GM18511 (cell line): ENCODE results near the gene SMARCD1.
A peak's percentile ranks its signal among the peaks of the same experiment; 100 is the strongest.
"Not testable (repeated sequence)": the region's sequence is repeated elsewhere in the genome, so short reads cannot be mapped to it uniquely, and the experiment has no call there.

ENCODE experiments used
- ATAC-seq: cut with Tn5 transposase; IDR thresholded peaks from one replicate; pipeline ENCODE4 v1.9.1; 2021; ENCODE audit warnings: mild to moderate bottlenecking, moderate library complexity; ENCODE audit not compliant: unreplicated experiment

The SMARCD1 gene

DNA sequence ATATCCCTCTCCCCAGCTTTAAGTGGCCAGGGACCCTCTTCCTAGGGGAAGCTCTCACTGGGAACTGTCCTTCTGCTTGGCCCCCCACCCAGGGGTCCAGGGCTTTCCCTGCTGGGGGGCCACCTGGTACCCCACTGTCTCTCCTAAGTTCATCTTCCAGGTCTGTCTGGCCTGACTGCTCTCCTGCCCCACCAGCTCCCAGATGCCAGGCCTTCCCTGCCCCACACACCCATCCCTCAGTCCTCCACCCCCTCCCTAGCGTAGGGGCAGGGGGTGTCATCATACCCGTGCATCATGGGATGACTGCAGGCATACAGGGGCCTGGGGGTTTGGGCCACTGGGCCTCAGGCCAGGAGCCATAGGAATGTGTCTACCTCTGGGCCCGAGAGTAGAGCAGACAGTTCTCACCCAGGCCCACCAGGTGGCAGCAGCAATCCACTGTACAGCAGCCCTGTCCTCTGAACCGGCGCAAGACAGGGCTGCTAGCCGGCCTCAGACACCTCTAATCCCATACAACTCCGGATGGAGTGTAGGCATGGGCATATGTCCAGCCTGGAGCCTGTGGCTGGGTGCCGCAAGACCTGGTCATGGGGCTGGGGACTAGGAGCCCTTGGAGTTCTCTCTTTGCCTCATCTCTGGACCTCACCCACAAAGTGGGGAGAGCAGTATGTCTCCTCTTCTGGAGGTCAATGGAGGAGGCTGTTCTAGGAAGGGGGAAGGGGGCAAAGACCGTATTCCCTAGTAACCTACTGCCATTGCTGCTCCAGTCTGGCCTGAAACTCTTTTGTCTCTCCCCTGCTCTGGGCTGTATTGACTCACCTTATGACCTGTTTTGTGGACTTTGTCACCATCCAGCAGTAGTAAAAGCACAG is 10.0 kb upstream of the SMARCD1 start:
- peak; percentile 79 for ATAC-seq

DNA sequence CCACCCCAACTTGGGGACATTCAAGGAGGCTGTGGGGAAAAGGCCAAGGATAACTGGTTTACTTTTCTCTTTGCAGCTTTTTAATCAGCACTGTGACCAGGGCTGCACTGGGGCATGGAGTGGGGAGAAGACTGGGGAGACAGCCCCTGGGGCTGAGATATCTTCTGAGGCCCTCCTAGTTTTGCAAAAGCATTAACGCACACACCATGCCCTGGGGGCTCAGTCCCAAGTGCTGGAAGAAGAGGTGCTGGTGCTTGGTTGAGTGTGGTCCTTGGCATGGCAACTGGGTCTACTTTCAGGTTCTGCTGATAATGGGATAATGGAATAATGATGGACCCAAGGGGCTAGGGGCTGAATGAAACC is 9.4 kb upstream of the SMARCD1 start:
- ATAC-seq, result no peak

DNA sequence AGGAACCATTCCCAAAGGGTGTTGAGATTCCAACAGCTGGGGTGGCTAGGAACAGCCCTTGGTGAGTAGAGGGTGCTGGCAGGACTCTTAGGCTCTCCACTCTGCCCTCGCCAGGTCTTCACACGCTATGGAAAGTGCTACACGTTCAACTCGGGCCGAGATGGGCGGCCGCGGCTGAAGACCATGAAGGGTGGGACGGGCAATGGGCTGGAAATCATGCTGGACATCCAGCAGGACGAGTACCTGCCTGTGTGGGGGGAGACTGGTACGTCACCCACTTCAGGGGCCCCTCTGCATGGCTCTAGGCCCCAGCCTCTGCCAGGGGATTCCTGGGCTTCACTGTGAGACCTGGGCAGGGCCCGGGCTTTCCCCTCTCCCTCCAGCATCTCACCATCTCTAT is 8.0 kb upstream of the SMARCD1 start:
- ATAC-seq, result no peak

- no peak for ATAC-seq
Observed at GRCh38 chr12:50078281-50078680, 6.9 kb upstream of the SMARCD1 start.

DNA sequence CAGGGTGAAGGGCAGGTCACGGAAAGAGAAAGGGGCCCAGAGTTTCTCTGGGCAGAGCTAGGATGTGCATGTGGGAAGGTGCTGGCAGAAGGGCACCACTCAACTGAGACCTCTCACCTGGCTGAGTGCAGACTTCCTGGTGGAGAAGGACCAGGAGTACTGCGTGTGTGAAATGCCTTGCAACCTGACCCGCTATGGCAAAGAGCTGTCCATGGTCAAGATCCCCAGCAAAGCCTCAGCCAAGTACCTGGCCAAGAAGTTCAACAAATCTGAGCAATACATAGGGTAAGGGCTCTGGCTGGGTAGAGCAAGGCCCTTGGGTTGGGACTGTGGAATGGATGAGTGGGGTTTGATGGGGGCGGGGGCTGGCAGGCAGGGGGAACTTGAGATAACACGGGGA is 5.4 kb upstream of the SMARCD1 start:
- ATAC-seq, result no peak

DNA sequence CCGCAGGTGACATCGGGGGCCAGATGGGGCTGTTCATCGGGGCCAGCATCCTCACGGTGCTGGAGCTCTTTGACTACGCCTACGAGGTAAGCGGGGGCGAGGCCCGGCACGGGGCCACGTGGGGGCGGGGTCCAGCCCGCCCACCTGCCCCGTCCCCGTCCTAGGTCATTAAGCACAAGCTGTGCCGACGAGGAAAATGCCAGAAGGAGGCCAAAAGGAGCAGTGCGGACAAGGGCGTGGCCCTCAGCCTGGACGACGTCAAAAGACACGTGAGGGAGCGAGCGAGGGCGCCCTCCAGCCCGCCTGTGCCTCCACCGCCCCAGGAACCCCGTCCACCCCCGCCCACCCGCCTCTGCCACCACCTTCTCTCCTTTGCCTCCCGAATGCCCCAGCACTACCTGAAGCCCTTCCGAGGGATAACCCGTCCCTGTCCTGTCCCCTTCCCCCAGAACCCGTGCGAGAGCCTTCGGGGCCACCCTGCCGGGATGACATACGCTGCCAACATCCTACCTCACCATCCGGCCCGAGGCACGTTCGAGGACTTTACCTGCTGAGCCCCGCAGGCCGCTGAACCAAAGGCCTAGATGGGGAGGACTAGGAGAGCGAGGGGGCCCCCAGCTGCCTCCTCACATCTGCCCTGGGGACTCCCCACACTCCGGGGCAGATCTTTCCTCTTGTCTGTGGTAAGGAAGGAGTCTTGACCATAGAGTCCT is 3.9 kb upstream of the SMARCD1 start:
- ATAC-seq, result no peak

DNA sequence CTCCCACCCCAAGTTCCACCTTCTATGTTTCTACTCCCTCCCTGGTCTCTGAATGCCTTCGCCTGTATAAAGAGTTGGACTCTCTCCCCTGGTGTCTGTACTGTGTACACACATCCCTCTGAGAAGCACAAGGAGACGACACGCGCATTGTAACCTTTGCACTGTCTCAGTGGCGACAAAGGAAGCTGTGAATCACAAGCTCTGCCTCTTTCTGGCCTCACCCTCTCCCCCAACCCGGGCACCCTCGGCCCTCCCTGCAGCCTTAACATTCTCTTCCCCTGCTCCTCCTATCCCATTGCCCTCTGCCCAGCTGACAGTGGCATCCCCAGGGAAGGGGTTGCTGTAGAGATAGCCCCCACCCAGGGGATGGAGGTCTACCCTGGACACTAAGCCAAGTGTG is 2.5 kb upstream of the SMARCD1 start:
- ATAC-seq, result no peak

GRCh38 chr12:50083301-50083700 is 1.8 kb upstream of the SMARCD1 start:
- ATAC-seq, result no peak

GRCh38 chr12:50084409-50084774 is 750 bp upstream of the SMARCD1 start:
- not testable (repeated sequence) for ATAC-seq

GRCh38 chr12:50085615-50086072 is 502 bp downstream of the SMARCD1 start:
- ATAC-seq, result peak; percentile 19

DNA sequence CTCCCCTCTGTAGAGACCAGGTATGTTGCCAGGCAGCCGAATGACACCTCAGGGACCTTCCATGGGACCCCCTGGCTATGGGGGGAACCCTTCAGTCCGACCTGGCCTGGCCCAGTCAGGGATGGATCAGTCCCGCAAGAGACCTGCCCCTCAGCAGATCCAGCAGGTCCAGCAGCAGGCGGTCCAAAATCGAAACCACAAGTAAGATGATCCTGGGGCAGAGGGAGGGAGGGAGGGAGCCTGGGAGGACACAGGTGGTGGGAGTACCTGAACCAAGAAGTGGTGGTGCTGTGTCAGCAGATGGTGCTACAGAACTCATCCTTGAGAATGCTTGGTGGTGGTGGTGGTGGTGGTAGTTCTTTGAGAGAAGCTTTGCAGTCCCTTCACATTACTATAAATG is 1.0 kb downstream of the SMARCD1 start:
- no peak for ATAC-seq

- no peak for ATAC-seq
Observed at GRCh38 chr12:50087151-50087550, 2.0 kb downstream of the SMARCD1 start.

DNA sequence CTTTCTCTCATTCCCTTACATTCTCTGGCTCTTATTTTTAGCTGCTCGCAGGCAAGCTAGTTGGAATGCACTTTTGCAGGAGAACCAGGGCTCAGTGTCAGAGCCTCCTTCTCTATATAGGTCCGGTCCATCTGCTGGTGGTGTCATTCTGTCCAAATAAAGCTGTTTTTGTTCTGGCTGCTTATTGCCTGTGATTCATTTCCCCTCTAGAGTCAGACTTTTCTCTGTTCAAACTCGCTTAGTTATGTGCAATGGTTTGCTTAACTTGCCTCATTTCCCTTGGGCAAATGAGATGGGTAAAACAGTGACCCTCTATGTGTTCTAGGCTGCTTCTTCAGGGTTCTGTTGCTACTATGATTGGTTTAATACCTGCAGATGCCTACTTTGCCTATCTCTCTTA is 2.9 kb downstream of the SMARCD1 start:
- no peak for ATAC-seq

- ATAC-seq, result no peak
Observed at GRCh38 chr12:50088577-50089335, 3.6 kb downstream of the SMARCD1 start.

DNA sequence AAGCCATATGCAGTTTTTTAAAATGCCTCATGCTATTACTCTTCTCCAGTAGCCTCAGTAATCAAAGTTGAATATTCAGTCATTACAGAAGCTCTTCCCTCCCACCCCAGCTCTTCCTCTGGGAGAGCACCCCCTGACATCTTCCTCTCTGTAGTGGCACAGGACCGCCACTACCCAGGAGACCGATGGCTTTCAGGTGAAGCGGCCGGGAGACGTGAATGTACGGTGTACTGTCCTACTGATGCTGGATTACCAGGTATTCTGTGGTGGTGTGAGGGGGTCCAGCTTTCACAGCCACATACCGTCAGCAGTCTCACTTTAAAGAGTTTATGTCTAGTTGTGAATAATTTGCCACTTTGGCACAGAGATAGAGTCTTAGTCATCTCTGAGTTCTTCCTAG is 4.6 kb downstream of the SMARCD1 start:
- no peak for ATAC-seq

DNA sequence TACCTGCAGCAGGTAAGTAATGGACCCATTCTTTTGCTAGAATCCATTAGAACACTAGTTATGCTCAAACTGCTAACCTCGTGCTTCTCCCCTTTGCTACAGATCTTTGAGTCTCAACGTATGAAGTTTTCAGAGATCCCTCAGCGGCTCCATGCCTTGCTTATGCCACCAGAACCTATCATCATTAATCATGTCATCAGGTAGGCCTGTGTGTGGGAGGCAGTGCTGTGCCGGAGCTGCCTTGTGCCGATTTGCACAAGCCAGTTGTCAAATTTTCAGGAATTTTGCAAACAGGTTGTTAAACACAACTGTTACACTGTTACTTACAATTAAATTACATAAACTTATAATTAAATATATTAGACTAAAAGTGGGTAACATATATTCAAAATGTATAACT is 5.2 kb downstream of the SMARCD1 start:
- ATAC-seq, result no peak

DNA sequence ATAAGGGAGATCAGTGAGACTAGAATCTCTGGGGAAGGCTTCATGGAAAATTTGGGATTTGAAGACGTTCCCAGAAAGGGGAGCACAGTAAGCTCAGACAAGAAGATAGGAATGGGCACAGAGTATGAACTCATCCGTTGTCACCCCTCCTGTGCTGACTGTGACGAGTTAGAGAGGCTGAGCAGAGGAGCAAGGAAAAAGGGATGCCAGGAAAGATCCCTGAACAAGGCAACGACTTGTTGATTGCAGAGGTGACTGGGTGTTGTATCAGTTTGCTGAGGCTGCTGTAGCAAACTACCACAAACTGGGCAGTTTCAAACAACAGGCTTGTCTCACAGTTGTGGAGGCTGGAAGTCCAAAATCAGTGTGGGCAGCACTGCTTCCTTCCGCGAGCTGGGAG is 12.8 kb downstream of the SMARCD1 start:
- no peak for ATAC-seq

GRCh38 chr12:50099302-50100008 is 14.3 kb downstream of the SMARCD1 start:
- no peak for ATAC-seq

DNA sequence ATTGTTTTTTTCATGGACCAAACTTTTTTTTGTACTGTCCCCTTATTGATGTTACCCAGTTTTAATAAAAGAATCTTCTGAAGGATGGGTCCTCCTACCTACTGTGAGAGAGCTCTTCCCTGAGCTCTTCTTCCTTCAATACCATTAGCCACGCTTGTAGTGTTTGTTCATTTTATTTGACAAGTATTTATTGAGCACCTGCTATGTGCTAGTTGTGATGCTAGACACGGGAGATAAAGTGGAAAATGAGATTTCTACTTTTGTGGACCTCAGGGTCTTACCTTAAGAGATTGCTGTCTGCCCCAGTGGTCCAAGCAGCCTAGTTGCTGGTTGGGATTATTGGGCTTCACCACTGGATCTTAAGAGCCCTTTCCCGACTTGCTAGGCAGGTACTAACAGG is 15.4 kb downstream of the SMARCD1 start:
- no peak for ATAC-seq

DNA sequence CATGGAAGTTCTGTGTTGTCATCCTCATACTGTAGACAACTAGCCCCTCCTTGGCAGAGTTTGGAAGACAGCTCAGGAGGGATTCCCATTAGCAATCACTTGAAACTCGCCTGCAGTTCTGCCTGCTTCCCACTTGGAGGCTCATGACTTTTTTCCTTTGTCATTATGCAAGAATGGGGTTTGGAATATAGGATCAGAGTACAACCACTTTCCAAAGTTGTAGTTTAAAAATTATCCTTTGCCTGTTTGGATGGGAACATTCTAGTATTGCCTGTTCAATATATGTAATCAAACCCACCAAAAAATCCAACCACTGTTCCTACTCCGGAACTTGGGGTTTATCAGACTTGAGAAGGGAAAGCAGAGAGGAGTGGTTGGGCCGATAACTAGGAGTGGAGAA is 16.5 kb downstream of the SMARCD1 start:
- no peak for ATAC-seq

- ATAC-seq, result no peak
Observed at GRCh38 chr12:50102131-50102531, 17.0 kb downstream of the SMARCD1 start.
